ENCODE data around the gene SYNE3. TPM values are rescaled to one million over a fixed set of nuclear protein-coding genes. Genes with fewer than 3 reads are reported as not detected.

The SYNE3 gene
- total and polyA plus RNA-seq, 9 of the 15 experiments (the other 6 are each of a cell fraction or from before 2014, with no cell fraction given) = 0.04 to 3.1 (median 0.55) TPM

DNA sequence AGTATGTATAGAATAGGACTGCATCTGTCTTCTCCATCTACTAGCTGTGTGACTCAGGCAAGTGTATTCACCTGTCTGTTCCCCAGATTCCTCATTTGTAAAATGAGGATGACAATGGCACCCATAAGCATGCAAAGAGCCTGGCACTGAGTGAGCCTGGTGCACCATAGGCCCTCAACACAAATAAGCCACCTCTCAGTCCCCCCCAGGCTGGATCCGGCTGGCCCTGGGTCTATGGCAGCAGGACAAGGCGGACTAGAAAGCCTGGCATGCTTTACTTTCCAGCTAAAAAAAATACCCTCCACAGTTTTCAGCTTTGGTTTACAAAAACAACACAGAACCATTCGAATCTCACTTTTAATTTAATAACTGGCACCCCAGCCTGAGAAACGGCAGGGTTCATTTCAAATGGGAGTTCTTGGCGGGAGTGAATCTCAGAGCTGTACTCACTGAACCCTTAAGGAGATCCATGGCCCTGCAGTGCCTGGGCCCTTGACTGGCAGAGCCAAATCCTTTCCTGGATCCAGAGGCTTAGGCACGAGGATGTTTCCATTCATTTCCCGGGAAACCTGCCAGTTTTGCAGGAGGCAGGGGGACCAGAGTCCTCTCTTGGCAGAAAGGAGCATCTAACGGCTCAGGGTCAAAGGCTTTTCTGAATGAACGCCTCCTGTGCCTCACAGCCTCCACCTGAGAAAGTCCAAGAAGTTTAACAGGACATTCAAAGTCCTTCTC lies 17.7 kb downstream of the SYNE3 start:
- FAIRE-seq (no peak), ATAC-seq (no peak), DNase-seq (ENCODE audit: extremely low read depth in 1 of 4, low spot score in 3 of 4) (no peak)
- ChIA-PET POLR2A (interaction anchor here (0.6 kb wide), 1 partner anchor 994 kb away, joined by 5 read pairs; no protein-coding TSS in a partner anchor), CTCF (ENCODE audit: low intra/inter-chr PET ratio) (no interaction called here)
- TF ChIP-seq, protein P1, sequence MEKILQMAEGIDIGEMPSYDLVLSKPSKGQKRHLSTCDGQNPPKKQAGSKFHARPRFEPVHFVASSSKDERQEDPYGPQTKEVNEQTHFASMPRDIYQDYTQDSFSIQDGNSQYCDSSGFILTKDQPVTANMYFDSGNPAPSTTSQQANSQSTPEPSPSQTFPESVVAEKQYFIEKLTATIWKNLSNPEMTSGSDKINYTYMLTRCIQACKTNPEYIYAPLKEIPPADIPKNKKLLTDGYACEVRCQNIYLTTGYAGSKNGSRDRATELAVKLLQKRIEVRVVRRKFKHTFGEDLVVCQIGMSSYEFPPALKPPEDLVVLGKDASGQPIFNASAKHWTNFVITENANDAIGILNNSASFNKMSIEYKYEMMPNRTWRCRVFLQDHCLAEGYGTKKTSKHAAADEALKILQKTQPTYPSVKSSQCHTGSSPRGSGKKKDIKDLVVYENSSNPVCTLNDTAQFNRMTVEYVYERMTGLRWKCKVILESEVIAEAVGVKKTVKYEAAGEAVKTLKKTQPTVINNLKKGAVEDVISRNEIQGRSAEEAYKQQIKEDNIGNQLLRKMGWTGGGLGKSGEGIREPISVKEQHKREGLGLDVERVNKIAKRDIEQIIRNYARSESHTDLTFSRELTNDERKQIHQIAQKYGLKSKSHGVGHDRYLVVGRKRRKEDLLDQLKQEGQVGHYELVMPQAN (IDR thresholded peaks at IDR 0.05; ENCODE audit: borderline replicate concordance) = no peak
- TF ChIP-seq TSC22D4 (tag; IDR thresholded peaks at IDR 0.05) = no peak
- no peak for TF ChIP-seq ZEB2 (IDR thresholded peaks at IDR 0.05)
- TF ChIP-seq, protein P2, sequence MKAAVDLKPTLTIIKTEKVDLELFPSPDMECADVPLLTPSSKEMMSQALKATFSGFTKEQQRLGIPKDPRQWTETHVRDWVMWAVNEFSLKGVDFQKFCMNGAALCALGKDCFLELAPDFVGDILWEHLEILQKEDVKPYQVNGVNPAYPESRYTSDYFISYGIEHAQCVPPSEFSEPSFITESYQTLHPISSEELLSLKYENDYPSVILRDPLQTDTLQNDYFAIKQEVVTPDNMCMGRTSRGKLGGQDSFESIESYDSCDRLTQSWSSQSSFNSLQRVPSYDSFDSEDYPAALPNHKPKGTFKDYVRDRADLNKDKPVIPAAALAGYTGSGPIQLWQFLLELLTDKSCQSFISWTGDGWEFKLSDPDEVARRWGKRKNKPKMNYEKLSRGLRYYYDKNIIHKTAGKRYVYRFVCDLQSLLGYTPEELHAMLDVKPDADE (conservative IDR thresholded peaks at IDR 0.05; ENCODE audit: control insufficient read depth, low read depth, low read length) = no peak
- no peak for TF ChIP-seq ZNF143 (CRISPR knock-in tag; IDR thresholded peaks at IDR 0.05)
- TF ChIP-seq ZC3H8 (IDR thresholded peaks at IDR 0.05) = no peak
- TF ChIP-seq GABPA (tag; conservative IDR thresholded peaks at IDR 0.05; ENCODE audit: low read depth) = no peak
- no peak for TF ChIP-seq FOXJ2 (tag; IDR thresholded peaks at IDR 0.05)
- no peak for TF ChIP-seq LEF1 (IDR thresholded peaks at IDR 0.05)
- TF ChIP-seq, protein P3, sequence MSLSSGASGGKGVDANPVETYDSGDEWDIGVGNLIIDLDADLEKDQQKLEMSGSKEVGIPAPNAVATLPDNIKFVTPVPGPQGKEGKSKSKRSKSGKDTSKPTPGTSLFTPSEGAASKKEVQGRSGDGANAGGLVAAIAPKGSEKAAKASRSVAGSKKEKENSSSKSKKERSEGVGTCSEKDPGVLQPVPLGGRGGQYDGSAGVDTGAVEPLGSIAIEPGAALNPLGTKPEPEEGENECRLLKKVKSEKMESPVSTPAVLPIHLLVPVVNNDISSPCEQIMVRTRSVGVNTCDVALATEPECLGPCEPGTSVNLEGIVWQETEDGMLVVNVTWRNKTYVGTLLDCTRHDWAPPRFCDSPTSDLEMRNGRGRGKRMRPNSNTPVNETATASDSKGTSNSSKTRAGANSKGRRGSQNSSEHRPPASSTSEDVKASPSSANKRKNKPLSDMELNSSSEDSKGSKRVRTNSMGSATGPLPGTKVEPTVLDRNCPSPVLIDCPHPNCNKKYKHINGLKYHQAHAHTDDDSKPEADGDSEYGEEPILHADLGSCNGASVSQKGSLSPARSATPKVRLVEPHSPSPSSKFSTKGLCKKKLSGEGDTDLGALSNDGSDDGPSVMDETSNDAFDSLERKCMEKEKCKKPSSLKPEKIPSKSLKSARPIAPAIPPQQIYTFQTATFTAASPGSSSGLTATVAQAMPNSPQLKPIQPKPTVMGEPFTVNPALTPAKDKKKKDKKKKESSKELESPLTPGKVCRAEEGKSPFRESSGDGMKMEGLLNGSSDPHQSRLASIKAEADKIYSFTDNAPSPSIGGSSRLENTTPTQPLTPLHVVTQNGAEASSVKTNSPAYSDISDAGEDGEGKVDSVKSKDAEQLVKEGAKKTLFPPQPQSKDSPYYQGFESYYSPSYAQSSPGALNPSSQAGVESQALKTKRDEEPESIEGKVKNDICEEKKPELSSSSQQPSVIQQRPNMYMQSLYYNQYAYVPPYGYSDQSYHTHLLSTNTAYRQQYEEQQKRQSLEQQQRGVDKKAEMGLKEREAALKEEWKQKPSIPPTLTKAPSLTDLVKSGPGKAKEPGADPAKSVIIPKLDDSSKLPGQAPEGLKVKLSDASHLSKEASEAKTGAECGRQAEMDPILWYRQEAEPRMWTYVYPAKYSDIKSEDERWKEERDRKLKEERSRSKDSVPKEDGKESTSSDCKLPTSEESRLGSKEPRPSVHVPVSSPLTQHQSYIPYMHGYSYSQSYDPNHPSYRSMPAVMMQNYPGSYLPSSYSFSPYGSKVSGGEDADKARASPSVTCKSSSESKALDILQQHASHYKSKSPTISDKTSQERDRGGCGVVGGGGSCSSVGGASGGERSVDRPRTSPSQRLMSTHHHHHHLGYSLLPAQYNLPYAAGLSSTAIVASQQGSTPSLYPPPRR (CRISPR knock-in tag; IDR thresholded peaks at IDR 0.05; ENCODE audit: borderline replicate concordance) = no peak
- TF ChIP-seq RHOXF2B (CRISPR knock-in tag; conservative IDR thresholded peaks at IDR 0.05) = no peak
- TF ChIP-seq SUPT5H (IDR thresholded peaks at IDR 0.05) = no peak
- intact Hi-C loops (cut with micrococcal nuclease) = no loop called here
- H3K4me1 ChIP-seq (replicated peaks in 1 of 2; ENCODE audit: control insufficient read depth in 2 of 2, insufficient read depth in 2 of 2, low read length in 2 of 2) = peaks cover 0 to 3% of the 10 kb centered on the region in 2 experiments; a peak in 3 of 5 replicates
- no peaks in the 10 kb centered on the region for H3K36me3 ChIP-seq (ENCODE audit: control insufficient read depth, insufficient read depth, low read length)
- no peak overlapping the region for H3K4me2 ChIP-seq (ENCODE audit: insufficient read depth, low read length)
- no peak overlapping the region for H2AFZ ChIP-seq (ENCODE audit: low read depth, low read length)
- H3K27me3 ChIP-seq (ENCODE audit: control insufficient read depth in 2 of 2, insufficient read depth in 2 of 2, low read length in 2 of 2) = no peaks in the 10 kb centered on the region; a peak in 1 of 5 replicates
- no peaks in the 10 kb centered on the region; the same call in 1 of the 2 replicates for H4K20me1 ChIP-seq (replicated peaks; ENCODE audit: control insufficient read depth, insufficient read depth, low read length)
- H3K9ac ChIP-seq (ENCODE audit: insufficient read depth in 1 of 2, low read depth in 2 of 2, low read length in 2 of 2) = no peak overlapping the region
- no peaks in the 10 kb centered on the region for H3K79me2 ChIP-seq (ENCODE audit: control insufficient read depth, insufficient read depth, low read length)
- no peak overlapping the region for H3K4me3 ChIP-seq
- H3K9me1 ChIP-seq (ENCODE audit: control insufficient read depth, insufficient read depth, low read length) = no peaks in the 10 kb centered on the region
- 33% methylated on average over 9 of the region's 9 CpGs for WGBS (ENCODE audit: insufficient coverage, low coverage, missing lambda C conversion rate)
- in situ Hi-C loops (cut with MboI) = no loop called here
- no TSS peak for BruUV-seq (replicated peaks)
- no peak overlapping the region for H3K27ac ChIP-seq (ENCODE audit: extremely low read depth, low read depth, low read length)
- no peaks in the 10 kb centered on the region for H3K9me3 ChIP-seq (replicated peaks; ENCODE audit: control insufficient read depth, insufficient read depth, low read depth, low read length)
